HG03520 (cell line): ENCODE data around the gene PRKACG.
"Not testable (repeated sequence)": the region's sequence is repeated elsewhere in the genome, so short reads cannot be mapped to it uniquely, and the experiment has no call there.

Experiments used
- ATAC-seq: cut with Tn5 transposase; IDR thresholded peaks from one replicate; pipeline ENCODE4 v1.9.1; 2021; ENCODE audit warnings: mild to moderate bottlenecking, moderate library complexity; ENCODE audit not compliant: unreplicated experiment

PRKACG gene

DNA sequence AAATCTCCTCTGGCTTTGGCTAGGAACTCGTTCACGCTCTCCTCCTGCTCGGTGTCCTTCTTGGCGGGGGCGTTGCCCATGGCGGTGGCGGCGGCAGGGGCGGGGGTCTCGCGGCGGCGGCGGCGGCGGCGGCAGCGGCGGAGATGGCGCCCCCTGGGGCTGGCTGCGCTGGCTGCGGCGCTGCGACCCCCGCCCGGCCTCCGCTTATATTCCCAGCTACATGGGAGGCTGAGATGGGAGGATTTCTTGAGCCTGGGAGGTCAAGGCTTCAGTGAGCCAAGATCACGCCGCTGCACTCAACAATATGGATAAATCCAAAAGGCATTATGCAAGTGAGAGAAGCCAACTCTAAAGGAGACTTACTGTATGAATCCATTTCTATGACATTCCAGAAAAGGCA is at the start of gene PRKACG:
TSS of gene PRKACG (minus strand) at position 101 of the 400 bp plus-strand sequence. CDS start at position 80, 21 bp downstream.
- no peak for ATAC-seq

DNA sequence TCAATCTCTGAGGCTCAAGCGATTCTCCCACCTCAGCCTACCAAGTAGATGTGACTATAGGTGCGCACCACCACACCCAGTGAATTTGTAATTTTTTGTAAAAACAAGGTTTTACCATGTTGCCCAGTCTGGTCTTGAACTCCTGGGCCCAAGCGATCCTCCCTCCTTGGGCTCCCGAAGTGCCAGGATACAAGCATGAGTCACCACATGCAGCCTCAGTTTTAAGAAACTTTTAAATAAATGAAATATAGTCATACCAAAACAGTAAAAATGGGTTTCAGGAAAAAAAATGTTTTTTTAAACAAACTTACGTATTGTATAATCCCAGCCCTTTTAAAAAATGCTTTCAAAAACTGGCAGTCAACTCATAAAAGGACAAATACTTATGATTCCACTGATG is 48.3 kb upstream of the PRKACG start:
- no peak for ATAC-seq

DNA sequence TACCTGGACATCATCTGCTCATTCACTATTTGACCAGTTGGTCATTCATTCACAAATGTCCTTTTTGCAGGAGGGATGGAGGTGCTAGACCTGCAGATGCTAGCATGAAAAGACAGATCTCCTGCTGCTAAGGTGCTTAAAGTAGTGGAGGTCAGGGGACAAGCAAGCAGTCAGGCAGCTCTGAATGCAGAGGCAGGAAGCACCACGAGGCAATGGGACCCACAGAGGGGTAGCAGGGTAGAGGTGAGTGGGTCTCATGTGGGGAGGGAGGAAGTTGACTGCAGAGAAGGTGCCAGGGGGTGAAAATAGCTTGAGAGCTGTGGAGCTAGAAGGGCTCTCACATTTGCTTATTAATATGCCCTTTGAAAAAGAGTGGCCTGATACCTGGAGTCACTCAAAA is 46.9 kb upstream of the PRKACG start:
- no peak for ATAC-seq

DNA sequence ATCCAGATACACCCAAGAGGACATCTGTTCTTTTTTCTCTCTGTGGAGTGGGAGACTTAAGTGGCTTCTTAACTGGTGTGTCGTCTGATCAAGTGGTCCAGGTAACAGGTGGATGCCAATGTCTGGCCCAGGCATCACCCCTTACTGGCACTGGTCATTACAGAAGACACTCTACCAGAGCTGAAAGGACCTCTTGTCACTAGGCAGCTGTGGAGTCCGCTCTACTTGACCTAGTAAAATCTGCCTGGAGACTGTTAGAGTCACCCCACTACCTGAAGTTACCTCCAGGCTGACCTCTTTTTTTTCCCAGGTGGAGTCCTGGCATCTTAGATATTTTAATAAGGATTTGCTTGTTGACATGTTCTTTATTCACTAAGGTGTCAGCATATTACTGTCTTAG is 44.2 kb upstream of the PRKACG start:
- no peak for ATAC-seq

DNA sequence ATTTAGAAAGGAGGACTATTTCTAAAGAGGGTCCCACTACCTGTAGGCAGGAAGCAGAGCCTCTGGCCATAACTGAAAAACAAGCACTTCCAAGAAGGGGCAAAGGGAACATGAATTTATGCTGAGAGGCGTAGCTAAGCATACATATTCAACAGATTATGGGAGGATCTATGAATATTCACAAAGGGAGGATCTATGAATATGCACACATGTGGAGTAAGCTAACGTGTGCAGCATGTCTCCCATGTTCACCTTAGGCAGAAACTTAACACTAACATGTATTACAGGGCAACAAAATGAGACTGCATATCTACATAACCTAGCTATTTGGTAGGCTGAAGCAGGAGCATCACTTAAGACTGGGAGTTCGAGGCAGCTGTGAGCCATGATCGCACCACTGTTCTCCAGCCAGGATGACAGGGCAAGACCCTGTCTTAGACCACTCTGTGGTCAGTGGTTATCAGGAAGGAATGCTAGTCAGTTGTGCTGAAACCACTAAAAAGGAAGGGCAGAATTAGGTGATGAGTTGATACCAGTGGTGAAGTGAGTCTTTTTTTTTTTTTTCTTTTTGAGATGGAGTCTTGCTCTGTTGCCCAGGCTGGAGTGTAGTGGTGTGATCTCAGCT is 42.4 kb upstream of the PRKACG start:
- ATAC-seq = no peak

DNA sequence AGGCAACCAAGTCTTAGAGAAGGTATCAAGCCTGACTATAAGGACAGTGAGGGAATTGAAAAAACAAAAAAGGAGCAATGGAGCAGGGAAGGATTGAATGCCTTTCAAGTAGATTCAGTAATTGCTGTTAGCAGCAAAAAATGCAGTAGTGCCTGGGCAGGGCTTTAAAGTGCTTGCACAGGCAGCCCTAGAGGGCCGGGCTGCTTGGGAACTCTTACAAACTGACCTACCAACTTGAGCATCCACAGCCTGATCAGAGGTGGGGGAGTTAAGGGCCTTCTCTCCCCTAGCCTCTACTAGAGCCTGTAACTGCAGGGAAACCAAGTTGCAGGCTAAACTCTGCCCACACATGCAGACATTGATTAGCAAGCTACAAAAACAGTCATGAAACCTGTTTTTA is 41.1 kb upstream of the PRKACG start:
- ATAC-seq = no peak

DNA sequence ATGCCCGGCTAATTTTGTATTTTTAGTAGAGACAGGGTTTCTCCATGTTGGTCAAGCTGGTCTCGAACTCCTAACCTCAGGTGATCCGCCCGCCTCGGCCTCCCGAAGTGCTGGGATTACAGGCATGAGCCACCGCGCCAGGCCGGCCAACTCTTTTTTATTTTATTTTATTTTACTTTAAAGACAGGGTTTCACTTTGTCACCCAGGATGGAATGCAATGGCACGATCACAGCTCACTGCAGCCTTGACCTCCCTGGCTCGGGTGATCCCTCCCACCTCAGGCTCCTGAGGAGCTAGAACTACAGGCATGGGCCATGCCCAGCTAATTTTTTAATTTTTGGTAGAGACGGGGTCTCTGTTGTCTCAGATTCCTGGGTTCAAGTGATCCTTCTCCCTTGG is 37.0 kb upstream of the PRKACG start:
- ATAC-seq = not testable (repeated sequence)

DNA sequence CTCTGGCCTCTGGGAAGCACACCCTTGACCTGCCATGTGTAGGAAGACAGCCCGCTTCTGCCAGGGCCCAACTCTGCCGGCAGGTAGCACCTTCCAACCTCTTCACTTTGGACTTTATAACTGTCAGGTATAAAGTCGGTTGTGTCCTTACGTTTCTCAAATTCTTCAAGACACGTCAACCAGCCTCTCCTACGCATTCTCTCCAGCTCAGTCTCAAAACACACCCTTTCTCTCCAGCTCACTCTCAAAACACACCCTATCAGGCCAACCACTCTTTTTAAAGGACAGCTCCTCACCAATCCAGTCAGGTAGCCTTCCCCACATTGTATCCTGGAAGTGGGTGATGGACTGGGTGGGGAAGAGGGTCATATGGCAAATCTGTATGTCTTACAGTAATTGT is 35.2 kb upstream of the PRKACG start:
- no peak for ATAC-seq

DNA sequence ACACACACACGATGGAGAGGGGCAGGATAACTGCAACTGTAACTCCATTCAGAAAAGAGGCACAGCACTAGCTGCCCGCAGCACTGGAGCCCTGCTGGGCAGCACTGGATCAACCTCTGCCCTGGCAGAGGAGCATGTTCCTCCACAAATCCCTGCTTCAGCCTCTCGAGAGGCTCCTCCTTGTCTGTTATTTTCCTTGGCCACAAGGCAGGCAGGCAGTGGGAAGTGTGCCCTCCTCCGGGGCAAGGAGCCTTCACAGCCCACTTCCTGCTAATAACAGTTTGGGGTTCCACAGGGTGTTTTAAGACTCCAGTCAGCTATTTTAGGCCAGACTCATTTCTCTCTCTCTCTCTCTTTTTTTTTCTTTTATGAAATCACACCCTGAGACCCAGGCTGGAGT is 33.5 kb upstream of the PRKACG start:
- no peak for ATAC-seq

DNA sequence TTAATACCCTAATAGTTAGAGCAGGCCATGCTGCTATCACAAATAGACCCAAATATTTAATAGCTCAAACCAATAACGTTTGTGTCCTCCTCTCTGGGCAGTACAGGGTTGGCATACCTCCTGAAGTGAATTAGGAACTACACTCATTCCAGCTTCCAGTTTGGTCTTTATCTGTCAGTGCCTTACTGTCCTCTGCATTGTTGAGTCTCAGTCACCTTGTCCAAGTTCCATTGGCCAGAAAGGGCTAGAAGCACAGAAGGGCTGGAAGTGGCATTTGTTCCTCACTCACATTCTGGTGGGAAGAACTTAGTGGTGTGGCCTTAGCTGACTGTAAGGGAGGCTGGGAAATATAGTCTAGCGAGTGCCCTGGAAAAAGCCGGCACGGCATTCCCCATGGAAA is 32.8 kb upstream of the PRKACG start:
- no peak for ATAC-seq

DNA sequence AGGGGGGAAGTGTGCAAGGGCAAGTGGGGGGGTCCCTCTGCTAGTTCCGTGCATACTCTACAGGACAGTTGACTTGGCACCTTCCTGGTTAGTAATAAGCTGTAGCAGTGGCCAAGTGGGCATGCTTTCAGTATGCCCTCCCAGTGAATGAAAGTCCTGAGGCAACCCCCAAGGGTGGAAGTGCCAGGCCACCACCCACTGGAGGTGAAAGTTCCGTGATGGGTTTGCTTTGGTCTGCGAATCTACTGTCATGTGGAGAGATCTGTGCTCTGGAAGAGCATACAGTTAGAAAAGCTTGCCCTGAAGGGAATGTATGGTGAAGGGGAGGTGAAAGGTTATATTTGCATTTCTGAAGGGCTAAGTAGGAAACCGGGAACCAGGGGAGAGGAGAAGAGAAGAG is 31.9 kb upstream of the PRKACG start:
- ATAC-seq = no peak

DNA sequence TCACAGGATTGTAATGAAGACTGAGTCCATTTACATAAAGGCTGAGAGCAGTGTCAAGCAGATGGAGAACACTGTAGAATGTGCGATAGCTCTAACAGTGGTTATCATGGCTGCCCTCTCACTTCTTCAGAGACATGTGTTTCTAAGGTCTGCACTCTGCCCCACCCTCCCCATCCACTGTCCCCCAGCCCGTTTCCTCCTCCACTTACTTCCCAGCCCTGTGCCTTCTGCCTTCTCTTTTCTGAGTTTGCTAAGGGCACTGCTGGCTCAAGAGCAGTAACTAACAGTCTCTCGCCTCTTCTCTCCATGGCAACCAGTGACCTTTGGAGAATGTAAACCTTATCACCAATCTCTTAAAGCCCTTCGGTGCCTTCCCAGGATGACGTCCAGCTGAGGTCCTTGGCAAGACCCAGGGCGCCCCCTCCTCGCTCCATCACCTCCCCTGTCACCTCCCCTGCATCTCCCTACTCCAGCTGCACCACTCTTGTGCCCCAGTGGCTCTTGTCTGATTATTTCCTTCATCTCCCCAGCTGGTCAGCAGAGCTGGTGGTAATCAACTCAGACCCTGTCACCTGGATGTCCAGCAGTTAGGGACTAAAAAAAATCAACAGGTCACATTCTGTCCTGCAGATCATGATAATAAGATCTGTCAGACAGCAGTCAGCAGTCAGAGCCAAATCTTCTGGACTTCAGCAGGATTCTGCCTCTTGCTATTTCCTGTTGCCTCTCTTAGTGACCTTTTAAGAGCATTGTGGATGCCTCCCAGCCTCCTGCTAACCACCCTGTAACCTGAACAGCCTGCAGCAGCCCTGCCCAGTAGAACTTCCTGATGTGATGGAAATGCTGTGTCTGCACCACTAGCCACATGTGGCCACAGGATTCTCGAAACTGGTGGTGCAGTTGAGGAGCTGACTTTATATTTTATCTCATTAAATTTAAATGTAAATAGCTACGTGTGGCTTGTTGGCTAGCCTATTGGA is 30.6 kb upstream of the PRKACG start:
- no peak for ATAC-seq

DNA sequence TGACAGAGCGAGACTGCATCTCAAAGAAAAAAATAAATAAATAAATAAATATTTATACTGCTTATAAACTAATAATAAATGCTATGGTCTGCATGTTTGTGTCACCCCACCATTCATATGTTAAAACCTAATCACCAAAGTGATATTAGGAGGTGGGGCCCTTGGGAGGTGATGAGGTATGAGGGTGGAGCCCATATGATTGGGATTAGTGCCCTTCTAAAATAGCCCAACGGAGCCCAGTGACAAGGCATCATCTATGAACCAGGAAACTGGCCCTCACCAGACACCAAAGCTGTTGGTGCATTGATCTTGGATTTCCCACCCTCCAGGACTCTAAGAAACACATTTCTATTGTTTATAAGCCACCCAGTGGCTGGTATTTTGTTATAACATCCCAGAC is 26.7 kb upstream of the PRKACG start:
- ATAC-seq = no peak

DNA sequence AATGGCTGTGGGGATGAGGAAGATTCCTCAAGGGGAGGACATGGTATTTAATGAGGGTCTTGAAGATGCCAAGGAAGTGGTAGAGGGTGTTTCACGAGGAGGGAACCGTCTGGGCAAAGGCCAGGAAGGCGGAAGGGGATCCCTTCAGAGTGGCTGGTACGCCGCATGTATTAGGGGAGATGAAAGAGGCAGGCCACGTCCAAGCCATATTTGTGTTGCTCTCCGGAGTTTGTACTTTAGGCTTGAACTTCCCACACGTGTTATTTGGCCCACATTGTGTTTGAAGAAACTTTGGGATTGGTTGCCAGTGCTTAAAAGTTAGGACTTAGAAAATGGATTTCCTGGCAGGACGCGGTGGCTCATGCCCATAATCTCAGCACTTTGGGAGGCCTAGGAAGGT is 22.9 kb upstream of the PRKACG start:
- no peak for ATAC-seq

DNA sequence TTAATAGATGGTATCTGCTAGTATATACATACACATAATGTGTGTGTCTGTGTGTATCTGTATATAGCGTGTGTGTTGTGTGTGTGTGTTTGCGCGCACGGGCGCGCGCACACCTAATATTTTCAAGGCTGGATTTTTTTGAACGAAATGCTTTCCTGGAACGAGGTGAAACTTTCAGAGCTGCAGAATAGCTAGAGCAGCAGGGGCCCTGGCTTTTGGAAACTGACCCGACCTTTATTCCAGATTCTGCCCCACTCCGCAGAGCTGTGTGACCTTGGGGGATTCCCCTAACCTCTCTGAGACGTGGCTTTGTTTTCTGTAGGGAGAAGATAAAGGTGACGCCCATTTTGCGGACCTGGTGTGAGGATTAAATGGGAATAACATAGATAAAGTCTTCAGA is 22.4 kb upstream of the PRKACG start:
- peak; percentile 26 for ATAC-seq

DNA sequence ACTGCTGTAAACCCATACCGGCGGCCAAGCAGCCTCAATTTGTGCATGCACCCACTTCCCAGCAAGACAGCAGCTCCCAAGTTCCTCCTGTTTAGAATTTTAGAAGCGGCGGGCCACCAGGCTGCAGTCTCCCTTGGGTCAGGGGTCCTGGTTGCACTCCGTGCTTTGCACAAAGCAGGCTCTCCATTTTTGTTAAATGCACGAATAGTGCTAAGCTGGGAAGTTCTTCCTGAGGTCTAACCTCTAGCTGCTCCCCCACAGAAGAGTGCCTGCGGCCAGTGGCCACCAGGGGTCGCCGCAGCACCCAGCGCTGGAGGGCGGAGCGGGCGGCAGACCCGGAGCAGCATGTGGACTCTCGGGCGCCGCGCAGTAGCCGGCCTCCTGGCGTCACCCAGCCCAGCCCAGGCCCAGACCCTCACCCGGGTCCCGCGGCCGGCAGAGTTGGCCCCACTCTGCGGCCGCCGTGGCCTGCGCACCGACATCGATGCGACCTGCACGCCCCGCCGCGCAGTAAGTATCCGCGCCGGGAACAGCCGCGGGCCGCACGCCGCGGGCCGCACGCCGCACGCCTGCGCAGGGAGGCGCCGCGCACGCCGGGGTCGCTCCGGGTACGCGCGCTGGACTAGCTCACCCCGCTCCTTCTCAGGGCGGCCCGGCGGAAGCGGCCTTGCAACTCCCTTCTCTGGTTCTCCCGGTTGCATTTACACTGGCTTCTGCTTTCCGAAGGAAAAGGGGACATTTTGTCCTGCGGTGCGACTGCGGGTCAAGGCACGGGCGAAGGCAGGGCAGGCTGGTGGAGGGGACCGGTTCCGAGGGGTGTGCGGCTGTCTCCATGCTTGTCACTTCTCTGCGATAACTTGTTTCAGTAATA is 21.8 kb upstream of the PRKACG start, which contains the start of gene FXN:
TSS of gene FXN (plus strand) at position 315 of the 871 bp plus-strand sequence. CDS start at position 346, 31 bp downstream.
- ATAC-seq = peak; percentile 90

DNA sequence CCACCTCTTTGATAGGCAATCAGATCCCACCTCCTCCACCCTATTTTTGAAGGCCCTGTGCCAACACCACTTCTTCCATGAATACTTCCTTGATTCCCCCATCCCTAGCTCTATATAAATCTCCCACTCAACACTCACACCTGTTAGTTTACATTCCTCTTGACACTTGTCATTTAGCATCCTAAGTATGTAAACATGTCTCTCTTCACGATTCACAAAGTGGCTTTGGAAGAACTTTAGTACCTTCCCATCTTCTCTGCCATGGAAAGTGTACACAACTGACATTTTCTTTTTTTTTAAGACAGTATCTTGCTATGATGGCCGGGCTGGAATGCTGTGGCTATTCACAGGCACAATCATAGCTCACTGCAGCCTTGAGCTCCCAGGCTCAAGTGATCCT is 20.2 kb upstream of the PRKACG start:
- ATAC-seq = no peak

DNA sequence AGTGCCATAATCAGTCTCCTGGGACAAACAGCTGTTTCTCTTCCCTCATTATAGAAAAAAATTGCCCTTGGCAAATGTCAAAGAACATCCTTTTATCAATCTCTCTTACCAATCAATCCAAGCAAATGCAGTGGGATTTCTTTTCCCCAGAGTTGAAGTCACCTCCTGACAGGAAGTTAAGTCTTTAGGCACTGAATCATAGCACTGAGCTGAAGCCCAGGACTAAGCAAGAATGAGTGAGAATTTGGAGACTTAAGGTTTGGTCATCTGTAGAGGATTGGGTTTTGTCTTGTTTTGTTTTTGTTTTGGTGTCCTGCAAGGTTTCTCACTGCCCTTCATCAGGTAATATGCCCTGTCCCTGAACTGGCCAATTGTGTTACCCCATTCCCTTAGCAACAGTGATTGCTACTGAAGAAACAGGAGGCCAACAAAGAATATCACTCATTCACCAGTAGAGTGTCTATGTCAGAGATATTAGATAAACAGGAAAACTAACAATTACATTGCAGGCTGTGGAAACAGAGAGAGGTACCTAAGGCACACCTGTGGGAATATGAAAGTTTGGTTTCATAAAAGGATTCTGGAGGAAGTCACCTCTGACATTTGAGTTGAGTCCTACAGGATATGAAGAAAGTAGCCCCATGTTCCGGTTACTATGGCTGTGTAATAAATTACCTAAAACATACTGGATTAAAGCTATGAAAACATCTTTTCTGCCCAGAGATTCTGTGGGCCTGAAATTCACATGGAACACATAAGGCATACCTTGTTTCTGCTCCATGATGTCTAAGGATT is 17.1 kb upstream of the PRKACG start:
- ATAC-seq = no peak

DNA sequence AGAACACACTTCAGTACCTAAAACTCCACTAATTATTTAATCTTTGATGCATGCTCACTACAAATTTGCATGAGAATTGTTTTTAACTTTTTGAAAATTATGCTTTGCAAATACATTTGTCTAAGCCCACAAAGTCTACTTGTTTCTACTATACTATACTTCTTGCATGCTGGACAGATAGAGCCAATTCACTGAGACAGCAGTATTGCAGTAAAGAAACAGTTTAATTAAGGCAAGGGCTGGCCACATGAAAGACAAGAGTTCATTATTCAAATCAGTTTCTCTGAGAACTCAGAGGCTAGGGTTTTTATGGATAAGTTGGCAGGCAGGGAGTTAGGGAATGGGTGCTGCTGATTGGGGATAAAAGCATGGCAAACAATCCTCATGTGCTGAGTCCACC is 15.6 kb upstream of the PRKACG start:
- no peak for ATAC-seq

DNA sequence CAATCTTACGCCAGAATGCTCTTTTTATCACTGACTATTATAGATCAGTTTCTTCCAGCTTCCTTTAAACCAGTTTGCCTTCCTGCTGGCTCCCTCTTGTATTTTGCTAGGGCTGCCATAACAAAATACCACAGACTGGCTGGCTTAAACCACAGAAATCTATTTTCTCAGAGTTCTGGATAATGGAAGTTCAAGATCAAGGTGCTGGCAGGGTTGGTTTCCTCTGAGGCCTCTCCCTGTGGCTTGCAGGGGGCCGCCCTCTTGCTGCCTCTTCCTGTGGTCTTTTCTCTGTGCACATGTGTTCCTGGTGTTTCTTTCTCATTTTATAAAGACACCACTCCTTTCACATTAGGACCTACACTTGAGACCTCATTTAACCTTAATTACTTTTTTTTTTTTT is 14.8 kb upstream of the PRKACG start:
- ATAC-seq = no peak
